Hepatocyte (in vitro differentiated cells): ENCODE measurements around the gene TEKT3.

ENCODE experiments used
- EZH2 ChIP-seq: fragments of 200-600 bp; sonication (generic); IDR thresholded peaks from 2 replicates; pipeline ENCODE4 v1.6.1; 2016; ENCODE audit warnings: antibody characterized with exemption, mild to moderate bottlenecking, borderline replicate concordance
- EZH2phosphoT487 ChIP-seq: fragments of 200-600 bp; sonication (generic); IDR thresholded peaks from one replicate; pipeline ENCODE4 v1.6.1; 2018; ENCODE audit warnings: antibody characterized with exemption, mild to moderate bottlenecking, low read depth, moderate library complexity; ENCODE audit not compliant: unreplicated experiment, severe bottlenecking
- TF ChIP-seq, protein P1 (sequence below): fragments of 200-600 bp; sonication (generic); IDR thresholded peaks from 2 replicates; pipeline ENCODE4 v1.5.1; 2016; ENCODE audit warnings: antibody characterized with exemption, mild to moderate bottlenecking; ENCODE audit not compliant: poor library complexity

DNA sequence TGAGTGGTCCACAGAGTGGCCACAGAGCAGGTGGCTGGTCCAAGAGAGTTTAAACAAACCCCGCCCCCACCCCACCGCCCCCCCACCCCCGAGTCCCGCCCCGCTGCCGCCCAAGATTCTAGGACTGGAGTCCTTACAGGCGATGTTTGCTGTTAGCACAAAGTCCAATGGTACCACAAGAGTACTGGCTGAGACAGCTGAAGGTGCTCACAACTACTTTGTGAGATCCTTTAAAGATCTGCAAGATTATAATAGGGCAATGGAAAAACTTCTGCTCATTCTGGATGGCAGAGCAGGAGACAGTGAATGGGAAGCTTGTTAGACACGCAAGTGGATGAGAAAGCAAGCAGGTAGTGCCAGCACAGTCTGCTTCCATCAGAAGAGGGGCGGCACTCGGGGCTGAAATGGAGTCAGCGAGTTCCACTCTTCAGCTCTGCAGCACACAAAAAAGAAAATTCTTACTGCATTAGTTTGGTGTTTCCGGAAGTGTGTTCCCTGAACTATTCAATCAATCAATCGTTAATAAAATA lies 4.7 kb upstream of the TEKT3 start:
- TF ChIP-seq, protein P1, sequence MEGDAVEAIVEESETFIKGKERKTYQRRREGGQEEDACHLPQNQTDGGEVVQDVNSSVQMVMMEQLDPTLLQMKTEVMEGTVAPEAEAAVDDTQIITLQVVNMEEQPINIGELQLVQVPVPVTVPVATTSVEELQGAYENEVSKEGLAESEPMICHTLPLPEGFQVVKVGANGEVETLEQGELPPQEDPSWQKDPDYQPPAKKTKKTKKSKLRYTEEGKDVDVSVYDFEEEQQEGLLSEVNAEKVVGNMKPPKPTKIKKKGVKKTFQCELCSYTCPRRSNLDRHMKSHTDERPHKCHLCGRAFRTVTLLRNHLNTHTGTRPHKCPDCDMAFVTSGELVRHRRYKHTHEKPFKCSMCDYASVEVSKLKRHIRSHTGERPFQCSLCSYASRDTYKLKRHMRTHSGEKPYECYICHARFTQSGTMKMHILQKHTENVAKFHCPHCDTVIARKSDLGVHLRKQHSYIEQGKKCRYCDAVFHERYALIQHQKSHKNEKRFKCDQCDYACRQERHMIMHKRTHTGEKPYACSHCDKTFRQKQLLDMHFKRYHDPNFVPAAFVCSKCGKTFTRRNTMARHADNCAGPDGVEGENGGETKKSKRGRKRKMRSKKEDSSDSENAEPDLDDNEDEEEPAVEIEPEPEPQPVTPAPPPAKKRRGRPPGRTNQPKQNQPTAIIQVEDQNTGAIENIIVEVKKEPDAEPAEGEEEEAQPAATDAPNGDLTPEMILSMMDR, result no peak
- TF ChIP-seq EZH2, result no peak
- TF ChIP-seq EZH2phosphoT487, result no peak
